Measurements from ENCODE around the gene FSHR. TPM values are rescaled to one million over a fixed set of nuclear protein-coding genes. Genes with fewer than 3 reads are reported as not detected.

FSHR gene
- total and polyA plus RNA-seq, 7 donors = not detected

DNA sequence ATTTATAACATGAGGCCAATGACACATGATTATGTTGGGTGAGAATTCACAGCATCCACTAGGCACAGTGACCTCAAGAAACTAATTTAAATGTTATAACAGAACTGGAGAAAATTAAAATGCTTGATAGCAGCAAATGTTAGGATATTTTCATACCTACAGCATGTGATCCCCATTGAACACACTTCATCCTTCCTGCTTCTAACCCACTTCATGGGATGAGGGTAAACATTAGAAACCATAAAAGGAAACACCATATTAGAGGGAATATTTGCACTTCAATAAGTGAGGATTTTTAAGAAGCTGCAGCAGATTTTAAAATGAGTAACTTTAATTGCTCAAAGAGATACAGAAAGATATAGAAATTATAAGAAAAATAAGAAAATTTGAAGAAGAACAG lies 117.1 kb downstream of the FSHR start:
- intact Hi-C loops (cut with DNase I) = no loop called here
- H3K4me1 ChIP-seq = no peaks in the 10 kb centered on the region
- no peak overlapping the region for H3K4me3 ChIP-seq
- no peaks in the 10 kb centered on the region for H3K27me3 ChIP-seq
- no peak overlapping the region for H3K27ac ChIP-seq
- H3K36me3 ChIP-seq = no peaks in the 10 kb centered on the region
- no peaks in the 10 kb centered on the region for H3K9me3 ChIP-seq
- DNase-seq = no peak
- TF ChIP-seq, protein P1, sequence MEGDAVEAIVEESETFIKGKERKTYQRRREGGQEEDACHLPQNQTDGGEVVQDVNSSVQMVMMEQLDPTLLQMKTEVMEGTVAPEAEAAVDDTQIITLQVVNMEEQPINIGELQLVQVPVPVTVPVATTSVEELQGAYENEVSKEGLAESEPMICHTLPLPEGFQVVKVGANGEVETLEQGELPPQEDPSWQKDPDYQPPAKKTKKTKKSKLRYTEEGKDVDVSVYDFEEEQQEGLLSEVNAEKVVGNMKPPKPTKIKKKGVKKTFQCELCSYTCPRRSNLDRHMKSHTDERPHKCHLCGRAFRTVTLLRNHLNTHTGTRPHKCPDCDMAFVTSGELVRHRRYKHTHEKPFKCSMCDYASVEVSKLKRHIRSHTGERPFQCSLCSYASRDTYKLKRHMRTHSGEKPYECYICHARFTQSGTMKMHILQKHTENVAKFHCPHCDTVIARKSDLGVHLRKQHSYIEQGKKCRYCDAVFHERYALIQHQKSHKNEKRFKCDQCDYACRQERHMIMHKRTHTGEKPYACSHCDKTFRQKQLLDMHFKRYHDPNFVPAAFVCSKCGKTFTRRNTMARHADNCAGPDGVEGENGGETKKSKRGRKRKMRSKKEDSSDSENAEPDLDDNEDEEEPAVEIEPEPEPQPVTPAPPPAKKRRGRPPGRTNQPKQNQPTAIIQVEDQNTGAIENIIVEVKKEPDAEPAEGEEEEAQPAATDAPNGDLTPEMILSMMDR (IDR thresholded peaks at IDR 0.05) = no peak
- TF ChIP-seq POLR2AphosphoS5 (IDR thresholded peaks at IDR 0.05) = no peak
- no peak for TF ChIP-seq POLR2A (IDR thresholded peaks at IDR 0.05)
- TF ChIP-seq EP300 (IDR thresholded peaks at IDR 0.05) = no peak

DNA sequence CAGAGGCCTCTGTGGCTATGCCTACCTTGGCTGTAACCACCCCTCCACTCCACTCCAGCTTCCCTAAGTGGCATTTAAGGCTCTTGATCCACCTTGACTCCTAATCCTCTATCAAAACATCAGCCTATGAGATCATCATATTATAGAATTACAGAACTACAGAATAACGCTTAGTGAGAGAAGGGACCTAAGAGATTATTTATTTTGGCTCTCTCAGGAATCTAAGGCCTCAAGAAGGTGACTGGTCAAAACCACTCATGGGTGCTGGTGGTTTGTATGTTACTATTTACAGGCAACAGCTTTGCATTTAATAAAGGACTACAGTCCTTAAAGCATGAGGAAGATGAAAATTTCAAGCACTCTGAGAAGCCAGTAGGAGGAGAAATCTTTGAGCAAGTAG lies 118.8 kb downstream of the FSHR start:
- TF ChIP-seq POLR2AphosphoS5 (IDR thresholded peaks at IDR 0.05) = no peak
- TF ChIP-seq POLR2A (IDR thresholded peaks at IDR 0.05) = no peak
- no peak for TF ChIP-seq EP300 (IDR thresholded peaks at IDR 0.05)
- TF ChIP-seq, protein P1 (IDR thresholded peaks at IDR 0.05) = no peak
- H3K36me3 ChIP-seq = no peaks in the 10 kb centered on the region
- DNase-seq = no peak
- H3K4me3 ChIP-seq = no peak overlapping the region
- H3K4me1 ChIP-seq = no peaks in the 10 kb centered on the region
- intact Hi-C loops (cut with DNase I) = no loop called here
- WGBS, 2 donors = 89 to 93% methylated on average over 1 of the region's 1 CpG
- no peak overlapping the region for H3K27ac ChIP-seq
- H3K9me3 ChIP-seq = no peaks in the 10 kb centered on the region
- H3K27me3 ChIP-seq = no peaks in the 10 kb centered on the region

DNA sequence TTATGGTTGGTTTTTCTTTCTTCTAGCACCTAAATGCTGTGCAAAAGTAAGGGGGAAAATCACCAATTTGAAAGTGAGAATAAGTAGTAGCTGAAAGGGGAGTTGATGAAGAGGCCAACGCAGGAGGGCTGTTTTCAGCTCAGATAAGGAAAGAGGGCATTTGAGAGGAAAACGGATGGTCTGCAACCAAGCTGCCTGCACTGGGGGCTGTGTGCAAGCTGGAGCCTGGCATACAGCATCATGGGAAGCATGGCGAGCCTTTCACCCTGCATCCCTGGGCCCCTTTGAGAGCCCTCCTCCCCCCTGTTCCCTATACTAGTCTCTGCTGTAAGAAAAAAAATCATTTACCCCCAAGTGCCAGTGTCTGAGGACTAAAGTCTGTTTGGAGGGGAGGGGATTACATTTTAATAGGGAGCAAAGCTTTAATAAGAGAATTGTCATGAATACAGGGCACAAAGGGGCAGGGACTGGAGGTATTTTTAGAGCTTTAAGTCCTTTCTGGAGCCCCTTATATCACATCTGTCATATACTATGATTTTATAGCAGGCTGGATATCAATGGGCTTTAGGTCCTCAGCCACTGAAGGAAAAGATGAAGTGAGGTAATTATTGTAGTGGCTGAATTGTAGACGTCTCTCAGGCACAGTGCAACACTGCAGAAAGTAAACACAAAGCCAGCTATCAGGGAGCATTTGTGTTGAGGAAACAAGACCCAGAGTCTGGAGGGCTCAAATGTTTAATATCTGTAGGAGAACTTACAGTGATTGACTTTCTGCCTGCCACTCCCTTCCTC lies 120.7 kb downstream of the FSHR start:
- H3K27me3 ChIP-seq = no peaks in the 10 kb centered on the region
- intact Hi-C loops (cut with DNase I) = no loop called here
- 63 to 71% methylated on average over 4 of the region's 4 CpGs for WGBS, 2 donors
- no peaks in the 10 kb centered on the region for H3K36me3 ChIP-seq
- H3K27ac ChIP-seq = no peak overlapping the region
- TF ChIP-seq POLR2AphosphoS5 (IDR thresholded peaks at IDR 0.05) (no peak), EP300 (IDR thresholded peaks at IDR 0.05) (no peak), POLR2A (IDR thresholded peaks at IDR 0.05) (no peak)
- TF ChIP-seq, protein P1 (IDR thresholded peaks at IDR 0.05) = no peak
- no peaks in the 10 kb centered on the region for H3K9me3 ChIP-seq
- no peak overlapping the region for H3K4me3 ChIP-seq
- no peak for DNase-seq
- no peaks in the 10 kb centered on the region for H3K4me1 ChIP-seq

DNA sequence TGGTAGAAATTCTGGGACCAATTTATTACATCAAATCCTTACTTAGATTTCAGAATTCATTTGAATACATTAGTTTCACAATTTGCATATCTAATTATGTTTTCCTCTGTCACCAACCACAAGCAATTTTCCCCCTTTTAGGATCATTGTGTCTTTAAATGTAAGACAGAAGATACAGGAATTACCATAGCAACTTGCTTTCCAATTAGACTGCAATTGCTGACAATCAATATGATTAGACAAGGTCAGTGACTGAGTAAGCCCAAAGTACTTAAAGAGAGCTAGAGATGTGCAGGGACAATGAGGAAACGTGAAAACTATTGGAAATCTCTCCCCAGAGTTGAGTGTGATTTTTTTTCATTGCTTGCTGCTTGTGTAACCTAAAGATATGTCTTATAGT lies 121.4 kb downstream of the FSHR start:
- WGBS, 2 donors = 47 to 52% methylated on average over 1 of the region's 1 CpG
- no peak overlapping the region for H3K4me3 ChIP-seq
- no peaks in the 10 kb centered on the region for H3K9me3 ChIP-seq
- intact Hi-C loops (cut with DNase I) = no loop called here
- no peak overlapping the region for H3K27ac ChIP-seq
- H3K36me3 ChIP-seq = no peaks in the 10 kb centered on the region
- no peaks in the 10 kb centered on the region for H3K4me1 ChIP-seq
- no peak for TF ChIP-seq EP300 (IDR thresholded peaks at IDR 0.05)
- TF ChIP-seq, protein P1 (IDR thresholded peaks at IDR 0.05) = no peak
- no peak for TF ChIP-seq POLR2AphosphoS5 (IDR thresholded peaks at IDR 0.05)
- TF ChIP-seq POLR2A (IDR thresholded peaks at IDR 0.05) = no peak
- no peak for DNase-seq
- no peaks in the 10 kb centered on the region for H3K27me3 ChIP-seq

DNA sequence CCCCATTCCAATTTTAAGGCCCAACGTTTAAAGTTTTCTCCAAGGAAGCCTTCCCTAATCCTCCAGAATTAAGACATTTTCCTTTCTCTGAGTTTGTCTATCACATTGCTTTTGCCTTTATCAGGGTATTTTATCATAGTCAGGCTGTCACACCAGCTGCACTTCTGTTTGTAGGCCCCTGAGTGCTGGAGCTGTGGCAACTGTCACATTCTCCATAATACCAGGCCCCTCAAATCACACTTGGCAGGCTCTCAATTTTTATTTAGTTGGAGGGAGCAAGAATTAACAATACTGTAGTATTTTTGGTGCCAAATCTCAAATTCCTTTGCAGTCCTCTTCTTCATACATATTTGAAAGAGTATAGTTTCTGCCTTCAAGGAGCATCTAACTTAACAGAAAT lies 122.2 kb downstream of the FSHR start:
- TF ChIP-seq POLR2AphosphoS5 (IDR thresholded peaks at IDR 0.05) (no peak), EP300 (IDR thresholded peaks at IDR 0.05) (no peak)
- Histone ChIP-seq H3K4me1 (no peaks in the 10 kb centered on the region), H3K27me3 (no peaks in the 10 kb centered on the region), H3K27ac (no peak overlapping the region), H3K4me3 (no peak overlapping the region), H3K36me3 (no peaks in the 10 kb centered on the region), H3K9me3 (no peaks in the 10 kb centered on the region)
- WGBS, 2 donors = 81 to 84% methylated on average over 1 of the region's 1 CpG
- no peak for DNase-seq
- intact Hi-C loops (cut with DNase I) = no loop called here

Data from sigmoid colon (tissue), 7 donors.